Caco-2 (cell line): ENCODE data around the gene FOXJ3. TPM values are rescaled to one million over a fixed set of nuclear protein-coding genes. Genes with fewer than 3 reads are reported as not detected.

Source experiments
- BruUV-seq: library from RNA; stranded (reverse); fragments of 400-500 nt; replicated peaks from 2 replicates; lab custom pipeline; 2021; lab: Mats Ljungman, UMichigan
- CTCF ChIA-PET: fragments of 300-600 bp; sonication (Branson Sonifier 250); formaldehyde crosslinking; loops from one replicate; lab custom pipeline; 2022; ENCODE audit warnings: antibody characterized with exemption; lab: Charles Lee
- POLR2A ChIA-PET: fragments of 300-600 bp; sonication (Branson Sonifier 250); formaldehyde crosslinking; loops from one replicate; lab custom pipeline; 2022; ENCODE audit warnings: antibody characterized with exemption; lab: Charles Lee
- DNase-seq, 2 experiments: peaks; one replicate each; pipeline versions ENCODE4 v3.0.0 to v3.0.0-alpha.2; 2020 to 2022
- H3K27me3 ChIP-seq: replicated peaks from 2 replicates; pipeline ENCODE4 v1.6.0; 2011; ENCODE audit warnings: low read length; ENCODE audit not compliant: control insufficient read depth, insufficient read depth
- H3K36me3 ChIP-seq: 2 replicates; pipeline ENCODE4 v1.5.1; 2011; ENCODE audit warnings: low read length; ENCODE audit not compliant: control insufficient read depth, insufficient read depth
- H3K4me1 ChIP-seq: fragments of 250-450 bp; sonication (Bioruptor Pico); 2 replicates; pipeline ENCODE4 v1.5.1; 2020; ENCODE audit warnings: mild to moderate bottlenecking
- H3K4me3 ChIP-seq: 2 replicates; pipeline ENCODE4 v1.5.1; 2011; ENCODE audit warnings: low read depth, mild to moderate bottlenecking, control low read depth, low read length
- H3K9me3 ChIP-seq: fragments of 250-450 bp; sonication (Bioruptor Pico); 2 replicates; pipeline ENCODE4 v1.5.1; 2020; ENCODE audit warnings: mild to moderate bottlenecking, moderate library complexity
- H3K27ac Mint-ChIP-seq: one replicate; pipeline ENCODE4 v1.8.0; 2022; ENCODE audit warnings: mixed read lengths; ENCODE audit not compliant: unreplicated experiment
- H3K27me3 Mint-ChIP-seq: one replicate; pipeline ENCODE4 v1.8.0; 2022; ENCODE audit warnings: mixed read lengths; ENCODE audit not compliant: insufficient read depth, unreplicated experiment
- H3K36me3 Mint-ChIP-seq: one replicate; pipeline ENCODE4 v1.8.0; 2022; ENCODE audit warnings: mild to moderate bottlenecking, mixed read lengths; ENCODE audit not compliant: insufficient read depth, unreplicated experiment
- H3K4me1 Mint-ChIP-seq: one replicate; pipeline ENCODE4 v1.8.0; 2022; ENCODE audit warnings: low read depth, mixed read lengths; ENCODE audit not compliant: unreplicated experiment
- H3K4me3 Mint-ChIP-seq: one replicate; pipeline ENCODE4 v1.8.0; 2022; ENCODE audit warnings: mild to moderate bottlenecking, moderate library complexity, mixed read lengths; ENCODE audit not compliant: unreplicated experiment
- H3K9me3 Mint-ChIP-seq: one replicate; pipeline ENCODE4 v1.8.0; 2022; ENCODE audit warnings: mixed read lengths; ENCODE audit not compliant: unreplicated experiment
- CTCF ChIP-seq, 2 experiments: fragments of 200-600 bp in 1 of 2; IDR thresholded peaks; 1 replicate in 1 of 2; 2 replicates in 1 of 2; pipeline versions ENCODE4 v1.5.1 to v1.8.0; 2011 to 2022; ENCODE audit warnings: antibody characterized with exemption in 1 of 2, control low read depth in 1 of 2, inconsistent platforms in 1 of 2, low read depth in 1 of 2, low read length in 1 of 2, mild to moderate bottlenecking in 1 of 2, moderate library complexity in 1 of 2; ENCODE audit not compliant: insufficient read depth in 1 of 2, severe bottlenecking in 1 of 2, unreplicated experiment in 1 of 2
- intact Hi-C: fragments of 100-400 bp; cut with micrococcal nuclease; formaldehyde crosslinking; loops from one replicate; pipeline ENCODE4 v1.10.0; 2022; ENCODE audit not compliant: unreplicated experiment
- total RNA-seq: library from RNA; stranded (reverse); gene quantifications from 2 replicates; pipeline ENCODE4 v1.2.3, GENCODE V29; 2022

Gene FOXJ3
- total RNA-seq, 1 experiment from 2014 or later, result 60.2 TPM

DNA sequence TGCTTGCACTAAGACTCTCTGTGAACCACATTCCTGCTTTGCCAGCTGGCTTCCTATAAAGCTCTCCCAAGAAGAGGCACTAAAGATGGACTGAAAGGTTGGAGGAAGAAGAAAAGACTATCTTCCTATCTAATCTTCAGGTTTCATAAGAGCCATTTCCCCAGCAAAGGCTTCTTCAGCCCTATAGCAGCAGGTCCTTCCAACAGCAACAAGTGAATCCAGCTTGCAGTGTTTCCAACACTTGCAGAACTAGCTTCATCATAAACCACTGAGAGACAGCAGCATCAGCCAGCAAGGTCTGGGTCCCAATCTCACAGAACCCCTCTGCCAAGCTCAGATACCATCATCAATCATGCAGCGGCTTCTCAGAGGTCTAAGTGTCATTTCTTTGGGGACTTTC is 28.1 kb downstream of the FOXJ3 start:
- Mint-ChIP-seq H3K36me3 (peaks cover 57% of the 10 kb centered on the region), H3K4me3 (no peak overlapping the region), H3K27me3 (no peaks in the 10 kb centered on the region), H3K27ac (no peak overlapping the region), H3K4me1 (no peaks in the 10 kb centered on the region), H3K9me3 (peaks cover 21% of the 10 kb centered on the region)
- intact Hi-C loops, result no loop called here
- BruUV-seq, result no TSS peak
- H3K27me3 ChIP-seq, result no peaks in the 10 kb centered on the region
- TF ChIP-seq CTCF (IDR thresholded peaks at IDR 0.05; ENCODE audit: insufficient read depth in 1 of 2, low read depth in 1 of 2, low read length in 1 of 2, severe bottlenecking in 1 of 2, unreplicated experiment in 1 of 2), result no peak
- no peaks in the 10 kb centered on the region; the same call in none of the 2 replicates for H3K9me3 ChIP-seq
- H3K4me1 ChIP-seq, result no peaks in the 10 kb centered on the region
- H3K4me3 ChIP-seq, result no peak overlapping the region
- POLR2A ChIA-PET, result no interaction called here
- CTCF ChIA-PET, result no interaction called here
- no peak for DNase-seq
- no peaks in the 10 kb centered on the region; the same call in 1 of the 2 replicates for H3K36me3 ChIP-seq

- BruUV-seq, result no TSS peak
- no peaks in the 10 kb centered on the region for H3K4me1 Mint-ChIP-seq
Measured at GRCh38 chr1:42305639-42306038, 29.4 kb downstream of the FOXJ3 start.

DNA sequence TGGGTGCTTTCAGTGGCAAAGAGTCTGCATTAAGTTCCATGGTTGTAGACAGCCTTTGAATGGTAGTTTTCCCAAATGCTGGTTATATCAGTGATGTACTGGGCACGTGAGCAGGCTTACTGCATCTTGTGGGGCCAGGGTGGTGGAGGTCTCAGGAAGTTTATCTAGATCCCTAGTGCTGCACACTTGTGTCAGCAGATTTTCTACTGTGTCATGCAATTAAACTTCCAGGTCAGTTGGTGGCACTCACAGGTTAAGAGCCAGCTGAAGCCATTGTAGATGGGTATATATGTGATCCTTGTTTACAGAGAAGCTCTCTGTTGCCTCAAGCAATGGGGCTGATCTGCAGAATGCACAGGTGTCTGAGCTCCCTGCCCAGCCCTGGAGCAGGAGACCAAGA is 33.0 kb downstream of the FOXJ3 start:
- no peak for TF ChIP-seq CTCF (IDR thresholded peaks at IDR 0.05; ENCODE audit: insufficient read depth in 1 of 2, low read depth in 1 of 2, low read length in 1 of 2, severe bottlenecking in 1 of 2, unreplicated experiment in 1 of 2)
- ChIA-PET POLR2A (no interaction called here), CTCF (no interaction called here)
- no peaks in the 10 kb centered on the region; the same call in 1 of the 2 replicates for H3K36me3 ChIP-seq
- no peaks in the 10 kb centered on the region; the same call in none of the 2 replicates for H3K9me3 ChIP-seq
- Mint-ChIP-seq H3K4me3 (no peak overlapping the region), H3K27me3 (no peaks in the 10 kb centered on the region), H3K27ac (no peak overlapping the region), H3K4me1 (no peaks in the 10 kb centered on the region), H3K36me3 (peaks cover 70% of the 10 kb centered on the region), H3K9me3 (peaks cover 31% of the 10 kb centered on the region)
- H3K4me3 ChIP-seq, result no peak overlapping the region
- BruUV-seq, result no TSS peak
- intact Hi-C loops, result no loop called here
- no peak for DNase-seq
- H3K27me3 ChIP-seq, result no peaks in the 10 kb centered on the region
- no peaks in the 10 kb centered on the region for H3K4me1 ChIP-seq

More at GRCh38 chr1:42305639-42306038, 29.4 kb downstream of the FOXJ3 start:
- no peak for TF ChIP-seq CTCF (IDR thresholded peaks at IDR 0.05; ENCODE audit: insufficient read depth in 1 of 2, low read depth in 1 of 2, low read length in 1 of 2, severe bottlenecking in 1 of 2, unreplicated experiment in 1 of 2)
- no peaks in the 10 kb centered on the region for H3K27me3 Mint-ChIP-seq
- Histone ChIP-seq H3K9me3 (no peaks in the 10 kb centered on the region; the same call in none of the 2 replicates), H3K4me1 (no peaks in the 10 kb centered on the region), H3K27me3 (no peaks in the 10 kb centered on the region), H3K36me3 (no peaks in the 10 kb centered on the region; the same call in 1 of the 2 replicates), H3K4me3 (no peak overlapping the region)
- ChIA-PET CTCF (no interaction called here), POLR2A (no interaction called here)
- H3K9me3 Mint-ChIP-seq, result peaks cover 21% of the 10 kb centered on the region
- H3K27ac Mint-ChIP-seq, result no peak overlapping the region
- H3K4me3 Mint-ChIP-seq, result no peak overlapping the region
- intact Hi-C loops, result no loop called here
- DNase-seq, result no peak
- peaks cover 64% of the 10 kb centered on the region for H3K36me3 Mint-ChIP-seq
